ENCODE measurements around the gene NR2F1-AS1. TPM values are rescaled to one million over a fixed set of nuclear protein-coding genes. Genes with fewer than 3 reads are reported as not detected.
A peak's percentile ranks its signal among the peaks of the same experiment; 100 is the strongest.

Gene NR2F1-AS1
- total RNA-seq, 1 donor from 2014 or later = 6.9 TPM

DNA sequence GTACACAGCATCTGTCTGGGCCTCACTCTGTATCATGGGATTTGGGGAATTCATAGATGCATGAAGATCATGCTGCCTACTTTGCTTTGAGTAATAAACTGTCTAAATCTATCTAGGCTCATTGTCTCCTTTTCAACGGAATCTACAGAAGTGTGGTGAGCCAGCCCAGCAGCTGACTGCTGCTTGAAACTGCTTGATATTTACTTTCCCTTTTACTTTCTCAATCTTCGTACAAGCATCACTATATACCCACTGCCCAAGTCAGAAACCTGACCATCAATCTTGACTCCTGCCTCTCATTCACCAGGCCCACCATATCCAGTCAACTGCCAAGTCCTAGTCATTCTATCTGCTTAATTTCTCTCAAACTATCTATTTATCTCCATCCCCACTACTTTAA is 142.9 kb downstream of the NR2F1-AS1 start:
- no peak for FAIRE-seq
- no peaks in the 10 kb centered on the region for H3K36me3 ChIP-seq (ENCODE audit: insufficient read depth, low read length)
- H3K27me3 Mint-ChIP-seq (ENCODE audit: low read depth, unreplicated experiment) = no peaks in the 10 kb centered on the region

DNA sequence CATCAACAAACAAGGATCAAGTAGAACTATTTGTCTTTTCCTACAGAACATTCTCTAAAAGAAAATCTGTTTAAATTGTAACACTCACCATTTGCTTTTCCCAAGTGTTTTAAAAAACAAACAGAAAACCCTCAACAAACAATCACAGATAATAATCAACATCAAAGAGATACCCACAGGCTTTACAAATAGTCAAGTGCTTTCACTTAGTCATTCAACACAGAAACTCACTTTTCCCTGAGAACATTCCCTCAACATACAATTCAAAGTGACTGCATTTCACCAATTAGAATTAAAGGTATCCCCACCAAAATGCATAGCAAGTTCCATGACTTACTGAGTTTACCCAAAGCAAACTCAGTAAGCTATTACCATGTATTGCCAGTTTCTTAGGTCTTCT is 144.9 kb downstream of the NR2F1-AS1 start:
- Histone ChIP-seq H3K79me2 (ENCODE audit: insufficient read depth, low read length) (no peaks in the 10 kb centered on the region), H3K27ac (ENCODE audit: low read depth, low read length) (no peak overlapping the region), H4K20me1 (ENCODE audit: insufficient read depth, low read length) (no peaks in the 10 kb centered on the region), H3K4me1 (ENCODE audit: insufficient read depth, low read length) (no peaks in the 10 kb centered on the region), H2AFZ (ENCODE audit: low read depth, low read length) (no peak overlapping the region), H3K9me3 (ENCODE audit: insufficient read depth, low read depth, low read length) (no peaks in the 10 kb centered on the region), H3K27me3 (ENCODE audit: insufficient read depth, low read length) (no peaks in the 10 kb centered on the region), H3K4me2 (ENCODE audit: low read length) (no peak overlapping the region), H3K4me3 (ENCODE audit: insufficient read depth, low read depth, low read length) (no peak overlapping the region), H3K9ac (ENCODE audit: low read length) (no peak overlapping the region), H3K36me3 (ENCODE audit: insufficient read depth, low read length) (no peaks in the 10 kb centered on the region)
- no peaks in the 10 kb centered on the region for H3K36me3 Mint-ChIP-seq (ENCODE audit: low read depth, unreplicated experiment)
- H3K27ac Mint-ChIP-seq (ENCODE audit: unreplicated experiment) = no peak overlapping the region
- FAIRE-seq = no peak
- TF ChIP-seq, protein P1, sequence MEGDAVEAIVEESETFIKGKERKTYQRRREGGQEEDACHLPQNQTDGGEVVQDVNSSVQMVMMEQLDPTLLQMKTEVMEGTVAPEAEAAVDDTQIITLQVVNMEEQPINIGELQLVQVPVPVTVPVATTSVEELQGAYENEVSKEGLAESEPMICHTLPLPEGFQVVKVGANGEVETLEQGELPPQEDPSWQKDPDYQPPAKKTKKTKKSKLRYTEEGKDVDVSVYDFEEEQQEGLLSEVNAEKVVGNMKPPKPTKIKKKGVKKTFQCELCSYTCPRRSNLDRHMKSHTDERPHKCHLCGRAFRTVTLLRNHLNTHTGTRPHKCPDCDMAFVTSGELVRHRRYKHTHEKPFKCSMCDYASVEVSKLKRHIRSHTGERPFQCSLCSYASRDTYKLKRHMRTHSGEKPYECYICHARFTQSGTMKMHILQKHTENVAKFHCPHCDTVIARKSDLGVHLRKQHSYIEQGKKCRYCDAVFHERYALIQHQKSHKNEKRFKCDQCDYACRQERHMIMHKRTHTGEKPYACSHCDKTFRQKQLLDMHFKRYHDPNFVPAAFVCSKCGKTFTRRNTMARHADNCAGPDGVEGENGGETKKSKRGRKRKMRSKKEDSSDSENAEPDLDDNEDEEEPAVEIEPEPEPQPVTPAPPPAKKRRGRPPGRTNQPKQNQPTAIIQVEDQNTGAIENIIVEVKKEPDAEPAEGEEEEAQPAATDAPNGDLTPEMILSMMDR (IDR thresholded peaks at IDR 0.05; ENCODE audit: insufficient read depth, low read depth, low read length) = no peak
- no peak for TF ChIP-seq EZH2 (IDR thresholded peaks at IDR 0.05; ENCODE audit: insufficient read depth, low read length)
- H3K27me3 Mint-ChIP-seq (ENCODE audit: low read depth, unreplicated experiment) = no peaks in the 10 kb centered on the region
- no peak overlapping the region for H3K4me3 Mint-ChIP-seq (ENCODE audit: unreplicated experiment)
- DNase-seq (ENCODE audit: low read depth) = no peak
- peaks cover under 1% of the 10 kb centered on the region for H3K4me1 Mint-ChIP-seq (ENCODE audit: low read depth, unreplicated experiment)
- H3K9me3 Mint-ChIP-seq (ENCODE audit: unreplicated experiment) = peaks cover 2% of the 10 kb centered on the region

More for the DNA sequence above, 142.9 kb downstream of the NR2F1-AS1 start:
- no peak overlapping the region for H3K4me2 ChIP-seq (ENCODE audit: low read length)
- H3K9me3 ChIP-seq (ENCODE audit: insufficient read depth, low read depth, low read length) = peaks cover 3% of the 10 kb centered on the region
- no peaks in the 10 kb centered on the region for H3K79me2 ChIP-seq (ENCODE audit: insufficient read depth, low read length)
- no peaks in the 10 kb centered on the region for H3K27me3 ChIP-seq (ENCODE audit: insufficient read depth, low read length)
- DNase-seq (ENCODE audit: low read depth) = no peak
- H3K27ac Mint-ChIP-seq (ENCODE audit: unreplicated experiment) = no peak overlapping the region
- no peaks in the 10 kb centered on the region for H3K4me1 ChIP-seq (ENCODE audit: insufficient read depth, low read length)
- peaks cover 2% of the 10 kb centered on the region for H3K9me3 Mint-ChIP-seq (ENCODE audit: unreplicated experiment)
- H3K4me3 ChIP-seq (ENCODE audit: insufficient read depth, low read depth, low read length) = no peak overlapping the region
- H3K4me3 Mint-ChIP-seq (ENCODE audit: unreplicated experiment) = no peak overlapping the region
- H3K36me3 Mint-ChIP-seq (ENCODE audit: low read depth, unreplicated experiment) = no peaks in the 10 kb centered on the region
- TF ChIP-seq EZH2 (IDR thresholded peaks at IDR 0.05; ENCODE audit: insufficient read depth, low read length) = no peak
- TF ChIP-seq, protein P1 (IDR thresholded peaks at IDR 0.05; ENCODE audit: insufficient read depth, low read depth, low read length) = no peak
- no peaks in the 10 kb centered on the region for H4K20me1 ChIP-seq (ENCODE audit: insufficient read depth, low read length)
- no peak overlapping the region for H2AFZ ChIP-seq (ENCODE audit: low read depth, low read length)
- no peaks in the 10 kb centered on the region for H3K4me1 Mint-ChIP-seq (ENCODE audit: low read depth, unreplicated experiment)
- H3K27ac ChIP-seq (ENCODE audit: low read depth, low read length) = no peak overlapping the region
- no peak overlapping the region for H3K9ac ChIP-seq (ENCODE audit: low read length)

DNA sequence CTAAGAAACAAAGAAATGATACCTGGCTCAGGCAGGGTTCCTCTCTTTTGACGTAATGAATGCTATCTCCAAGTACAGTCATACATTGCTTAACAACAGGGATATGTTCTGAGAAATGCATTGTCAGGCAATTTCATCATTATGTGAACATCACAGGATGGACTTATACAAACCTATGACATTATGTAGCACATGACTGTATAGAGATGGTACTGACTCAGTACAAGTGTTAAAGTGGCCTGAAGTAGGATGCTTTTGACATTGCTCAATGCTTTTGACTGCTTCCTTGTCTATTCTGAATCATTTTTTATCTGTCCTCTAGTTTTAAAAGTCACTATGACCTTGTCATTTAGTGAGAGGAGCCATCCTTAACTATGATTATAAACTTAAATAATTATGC is 147.6 kb downstream of the NR2F1-AS1 start:
- H3K27ac ChIP-seq (ENCODE audit: low read depth, low read length) = no peak overlapping the region
- no peaks in the 10 kb centered on the region for H3K27me3 Mint-ChIP-seq (ENCODE audit: low read depth, unreplicated experiment)
- FAIRE-seq (peak; percentile 65), DNase-seq (ENCODE audit: low read depth) (peak; percentile 70)
- no peak overlapping the region for H3K4me2 ChIP-seq (ENCODE audit: low read length)
- no peaks in the 10 kb centered on the region for H3K27me3 ChIP-seq (ENCODE audit: insufficient read depth, low read length)
- H3K4me3 Mint-ChIP-seq (ENCODE audit: unreplicated experiment) = no peak overlapping the region
- no peaks in the 10 kb centered on the region for H3K36me3 ChIP-seq (ENCODE audit: insufficient read depth, low read length)
- H3K9ac ChIP-seq (ENCODE audit: low read length) = no peak overlapping the region
- H3K9me3 ChIP-seq (ENCODE audit: insufficient read depth, low read depth, low read length) = no peaks in the 10 kb centered on the region
- H3K4me1 Mint-ChIP-seq (ENCODE audit: low read depth, unreplicated experiment) = peaks cover 4% of the 10 kb centered on the region
- no peaks in the 10 kb centered on the region for H3K36me3 Mint-ChIP-seq (ENCODE audit: low read depth, unreplicated experiment)
- no peaks in the 10 kb centered on the region for H3K4me1 ChIP-seq (ENCODE audit: insufficient read depth, low read length)
- H3K9me3 Mint-ChIP-seq (ENCODE audit: unreplicated experiment) = no peaks in the 10 kb centered on the region
- H4K20me1 ChIP-seq (ENCODE audit: insufficient read depth, low read length) = no peaks in the 10 kb centered on the region
- no peak for TF ChIP-seq EZH2 (IDR thresholded peaks at IDR 0.05; ENCODE audit: insufficient read depth, low read length)
- TF ChIP-seq, protein P1 (IDR thresholded peaks at IDR 0.05; ENCODE audit: insufficient read depth, low read depth, low read length) = no peak
- H3K4me3 ChIP-seq (ENCODE audit: insufficient read depth, low read depth, low read length) = no peak overlapping the region
- H3K79me2 ChIP-seq (ENCODE audit: insufficient read depth, low read length) = no peaks in the 10 kb centered on the region
- H3K27ac Mint-ChIP-seq (ENCODE audit: unreplicated experiment) = no peak overlapping the region
- H2AFZ ChIP-seq (ENCODE audit: low read depth, low read length) = no peak overlapping the region
